ENCODE data around the gene MUC16.

MUC16 gene

GRCh38 chr19:8986296-8986695 is 23.9 kb downstream of the MUC16 start:
- Histone ChIP-seq H2AFZ (ENCODE audit: low read depth, low read length, severe bottlenecking) (no peak overlapping the region), H3K9ac (ENCODE audit: low read length) (no peak overlapping the region), H3K27me3 (ENCODE audit: low read length) (no peaks in the 10 kb centered on the region), H3K9me3 (ENCODE audit: insufficient read depth, low read length) (no peaks in the 10 kb centered on the region), H3K4me2 (ENCODE audit: low read depth, low read length, poor library complexity, severe bottlenecking) (no peak overlapping the region), H3K4me3 (ENCODE audit: insufficient read depth, low read length, poor library complexity, severe bottlenecking) (no peak overlapping the region), H3K79me2 (ENCODE audit: insufficient read depth, low read length) (no peaks in the 10 kb centered on the region), H3K9me2 (replicated peaks; ENCODE audit: insufficient read depth, low read length) (no peaks in the 10 kb centered on the region), H3F3A (ENCODE audit: insufficient read depth) (no peaks in the 10 kb centered on the region), H4K20me1 (ENCODE audit: low read depth, low read length) (no peaks in the 10 kb centered on the region), H3K27ac (ENCODE audit: low read depth, low read length) (no peak overlapping the region), H3K36me3 (ENCODE audit: low read length) (no peaks in the 10 kb centered on the region)
- TF ChIP-seq, protein P1, sequence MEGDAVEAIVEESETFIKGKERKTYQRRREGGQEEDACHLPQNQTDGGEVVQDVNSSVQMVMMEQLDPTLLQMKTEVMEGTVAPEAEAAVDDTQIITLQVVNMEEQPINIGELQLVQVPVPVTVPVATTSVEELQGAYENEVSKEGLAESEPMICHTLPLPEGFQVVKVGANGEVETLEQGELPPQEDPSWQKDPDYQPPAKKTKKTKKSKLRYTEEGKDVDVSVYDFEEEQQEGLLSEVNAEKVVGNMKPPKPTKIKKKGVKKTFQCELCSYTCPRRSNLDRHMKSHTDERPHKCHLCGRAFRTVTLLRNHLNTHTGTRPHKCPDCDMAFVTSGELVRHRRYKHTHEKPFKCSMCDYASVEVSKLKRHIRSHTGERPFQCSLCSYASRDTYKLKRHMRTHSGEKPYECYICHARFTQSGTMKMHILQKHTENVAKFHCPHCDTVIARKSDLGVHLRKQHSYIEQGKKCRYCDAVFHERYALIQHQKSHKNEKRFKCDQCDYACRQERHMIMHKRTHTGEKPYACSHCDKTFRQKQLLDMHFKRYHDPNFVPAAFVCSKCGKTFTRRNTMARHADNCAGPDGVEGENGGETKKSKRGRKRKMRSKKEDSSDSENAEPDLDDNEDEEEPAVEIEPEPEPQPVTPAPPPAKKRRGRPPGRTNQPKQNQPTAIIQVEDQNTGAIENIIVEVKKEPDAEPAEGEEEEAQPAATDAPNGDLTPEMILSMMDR (IDR thresholded peaks at IDR 0.05; ENCODE audit: insufficient read depth, low read length, poor library complexity, severe bottlenecking) = no peak
- TF ChIP-seq EZH2phosphoT487 (conservative IDR thresholded peaks at IDR 0.05; ENCODE audit: low read length) = no peak

DNA sequence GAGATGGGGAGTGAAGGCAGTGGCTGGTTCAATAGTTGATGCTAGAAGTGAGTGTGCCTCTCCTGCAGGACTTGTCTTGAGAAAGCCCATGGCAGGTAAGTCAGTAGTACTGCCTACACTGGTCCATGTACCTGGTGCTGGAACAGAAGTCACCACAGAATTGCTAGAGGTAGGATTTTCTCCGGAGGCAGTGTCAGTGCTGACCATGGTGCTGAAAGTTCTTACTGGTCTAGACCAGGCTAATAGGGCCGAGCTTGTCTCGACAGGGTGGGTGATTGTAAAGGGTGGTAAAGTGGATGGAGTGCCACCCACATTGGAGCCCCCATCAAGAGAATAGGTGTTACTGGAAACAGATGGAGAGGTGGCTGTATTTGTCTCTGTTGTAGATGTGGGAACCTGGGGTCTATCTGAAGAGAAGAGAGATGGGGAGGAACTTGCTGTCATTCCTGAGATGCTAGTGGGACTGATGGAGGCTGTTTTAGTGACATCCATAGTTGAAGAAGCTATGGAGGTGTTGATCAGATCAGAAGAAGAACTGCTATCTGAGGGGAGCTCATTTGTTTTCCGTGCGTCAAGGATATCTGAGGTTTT is 36.6 kb downstream of the MUC16 start:
- no peak overlapping the region for H3K4me3 ChIP-seq (ENCODE audit: insufficient read depth, low read length, poor library complexity, severe bottlenecking)
- no peaks in the 10 kb centered on the region for H3K79me2 ChIP-seq (ENCODE audit: insufficient read depth, low read length)
- TF ChIP-seq, protein P1 (IDR thresholded peaks at IDR 0.05; ENCODE audit: insufficient read depth, low read length, poor library complexity, severe bottlenecking) = no peak
- no peak for TF ChIP-seq EZH2phosphoT487 (conservative IDR thresholded peaks at IDR 0.05; ENCODE audit: low read length)
- no peaks in the 10 kb centered on the region for H3K9me2 ChIP-seq (replicated peaks; ENCODE audit: insufficient read depth, low read length)
- no peaks in the 10 kb centered on the region for H3F3A ChIP-seq (ENCODE audit: insufficient read depth)
- no peaks in the 10 kb centered on the region for H3K9me3 ChIP-seq (ENCODE audit: insufficient read depth, low read length)
- H3K4me2 ChIP-seq (ENCODE audit: low read depth, low read length, poor library complexity, severe bottlenecking) = no peak overlapping the region
- H3K27ac ChIP-seq (ENCODE audit: low read depth, low read length) = no peak overlapping the region
- H3K36me3 ChIP-seq (ENCODE audit: low read length) = no peaks in the 10 kb centered on the region
- no peaks in the 10 kb centered on the region for H3K27me3 ChIP-seq (ENCODE audit: low read length)
- H3K9ac ChIP-seq (ENCODE audit: low read length) = no peak overlapping the region
- no peaks in the 10 kb centered on the region for H4K20me1 ChIP-seq (ENCODE audit: low read depth, low read length)
- H2AFZ ChIP-seq (ENCODE audit: low read depth, low read length, severe bottlenecking) = no peak overlapping the region

DNA sequence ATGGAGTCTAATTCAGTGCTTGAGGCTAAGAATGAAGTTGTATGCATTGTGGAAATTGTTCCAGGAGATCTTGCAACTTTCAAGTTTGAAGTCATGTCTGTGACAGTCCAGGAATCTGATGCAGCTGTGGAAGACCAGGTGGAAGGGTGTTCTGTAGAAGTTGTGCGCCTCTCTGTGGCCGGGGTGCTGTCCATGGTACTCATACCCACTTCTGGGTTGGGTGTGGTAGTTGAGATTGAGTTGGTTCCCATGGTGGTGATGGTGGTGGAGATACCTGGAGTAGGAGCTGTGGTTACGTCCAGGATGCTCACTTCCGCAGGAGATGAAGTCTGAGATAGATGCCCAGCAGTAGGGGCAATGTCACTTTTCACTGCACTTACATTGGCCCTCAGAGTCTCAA is 44.3 kb downstream of the MUC16 start:
- Histone ChIP-seq H3K27ac (ENCODE audit: low read depth, low read length) (no peak overlapping the region), H4K20me1 (ENCODE audit: low read depth, low read length) (no peaks in the 10 kb centered on the region), H3F3A (ENCODE audit: insufficient read depth) (no peaks in the 10 kb centered on the region), H2AFZ (ENCODE audit: low read depth, low read length, severe bottlenecking) (no peak overlapping the region), H3K4me3 (ENCODE audit: insufficient read depth, low read length, poor library complexity, severe bottlenecking) (no peak overlapping the region), H3K36me3 (ENCODE audit: low read length) (no peaks in the 10 kb centered on the region), H3K27me3 (ENCODE audit: low read length) (no peaks in the 10 kb centered on the region), H3K79me2 (ENCODE audit: insufficient read depth, low read length) (no peaks in the 10 kb centered on the region), H3K9me3 (ENCODE audit: insufficient read depth, low read length) (no peaks in the 10 kb centered on the region), H3K4me2 (ENCODE audit: low read depth, low read length, poor library complexity, severe bottlenecking) (no peak overlapping the region), H3K9me2 (replicated peaks; ENCODE audit: insufficient read depth, low read length) (no peaks in the 10 kb centered on the region), H3K9ac (ENCODE audit: low read length) (no peak overlapping the region)
- TF ChIP-seq, protein P1 (IDR thresholded peaks at IDR 0.05; ENCODE audit: insufficient read depth, low read length, poor library complexity, severe bottlenecking) = no peak
- TF ChIP-seq EZH2phosphoT487 (conservative IDR thresholded peaks at IDR 0.05; ENCODE audit: low read length) = no peak

All from SU-DHL-6 (cell line).